Activated T-helper 17 cell treated with anti-CD3 and anti-CD28 coated beads, Interleukin-2, amount 50 U/mL, for 72 hours (primary cell): ENCODE results near the gene CCNT2. TPM values are rescaled to one million over a fixed set of nuclear protein-coding genes. Genes with fewer than 3 reads are reported as not detected.
"Not testable (repeated sequence)": the region's sequence is repeated elsewhere in the genome, so short reads cannot be mapped to it uniquely, and the experiment has no call there.

Experiments used
- ATAC-seq: fragments of 150-1000 bp; cut with Tn5 transposase; replicated peaks from 2 replicates; pipeline ENCODE4 v1.10.0; 2021; ENCODE audit warnings: mild to moderate bottlenecking, moderate library complexity
- H3K27ac Mint-ChIP-seq: one replicate; pipeline ENCODE4 v1.8.0; 2022; ENCODE audit warnings: mixed read lengths
- H3K27me3 Mint-ChIP-seq: one replicate; pipeline ENCODE4 v1.8.0; 2022; ENCODE audit warnings: mixed read lengths
- H3K36me3 Mint-ChIP-seq: one replicate; pipeline ENCODE4 v1.8.0; 2022; ENCODE audit warnings: low read depth, mild to moderate bottlenecking, mixed read lengths
- H3K4me1 Mint-ChIP-seq: one replicate; pipeline ENCODE4 v1.8.0; 2022; ENCODE audit warnings: mixed read lengths
- H3K4me3 Mint-ChIP-seq: one replicate; pipeline ENCODE4 v1.8.0; 2022; ENCODE audit warnings: mild to moderate bottlenecking, mixed read lengths
- H3K9me3 Mint-ChIP-seq: one replicate; pipeline ENCODE4 v1.8.0; 2022; ENCODE audit warnings: mixed read lengths
- total RNA-seq, 2 donors: library from RNA; stranded (reverse); gene quantifications; one replicate each; pipeline ENCODE4 v1.2.3, GENCODE V29; 2022

CCNT2 gene
- total RNA-seq, 2 donors from 2014 or later, result 29.0 to 33.2 TPM

GRCh38 chr2:134976074-134976702, 57.6 kb downstream of the CCNT2 start:
- peaks cover 11% of the 10 kb centered on the region for H3K27me3 Mint-ChIP-seq
- ATAC-seq, result no peak

GRCh38 chr2:134977104-134977503, 58.5 kb downstream of the CCNT2 start:
- not testable (repeated sequence) for H3K27ac Mint-ChIP-seq, H3K36me3 Mint-ChIP-seq, ATAC-seq, H3K4me3 Mint-ChIP-seq, H3K4me1 Mint-ChIP-seq
- Mint-ChIP-seq H3K27me3 (peaks cover 11% of the 10 kb centered on the region), H3K9me3 (peaks cover 19% of the 10 kb centered on the region)

More at GRCh38 chr2:134976074-134976702, 57.6 kb downstream of the CCNT2 start:
- no peak overlapping the region for H3K27ac Mint-ChIP-seq
- no peaks in the 10 kb centered on the region for H3K4me1 Mint-ChIP-seq
- H3K36me3 Mint-ChIP-seq, result peaks cover 6% of the 10 kb centered on the region
- H3K4me3 Mint-ChIP-seq, result no peak overlapping the region
- peaks cover 22% of the 10 kb centered on the region for H3K9me3 Mint-ChIP-seq

GRCh38 chr2:134979221-134979620, 60.6 kb downstream of the CCNT2 start:
- Mint-ChIP-seq H3K9me3 (peaks cover 8% of the 10 kb centered on the region), H3K27ac (no peak overlapping the region), H3K4me3 (no peak overlapping the region), H3K36me3 (no peaks in the 10 kb centered on the region), H3K27me3 (peaks cover 11% of the 10 kb centered on the region), H3K4me1 (no peaks in the 10 kb centered on the region)
- no peak for ATAC-seq

GRCh38 chr2:134980639-134981038, 62.0 kb downstream of the CCNT2 start:
- H3K27ac Mint-ChIP-seq, result no peak overlapping the region
- no peak overlapping the region for H3K4me3 Mint-ChIP-seq
- no peaks in the 10 kb centered on the region for H3K9me3 Mint-ChIP-seq
- H3K36me3 Mint-ChIP-seq, result no peaks in the 10 kb centered on the region
- no peaks in the 10 kb centered on the region for H3K4me1 Mint-ChIP-seq
- peaks cover 11% of the 10 kb centered on the region for H3K27me3 Mint-ChIP-seq
- ATAC-seq, result no peak

GRCh38 chr2:134982603-134983002, 64.0 kb downstream of the CCNT2 start:
- no peak overlapping the region for H3K27ac Mint-ChIP-seq
- H3K4me1 Mint-ChIP-seq, result no peaks in the 10 kb centered on the region
- no peak for ATAC-seq
- H3K4me3 Mint-ChIP-seq, result no peak overlapping the region
- no peaks in the 10 kb centered on the region for H3K36me3 Mint-ChIP-seq
- peaks cover 11% of the 10 kb centered on the region for H3K27me3 Mint-ChIP-seq
- H3K9me3 Mint-ChIP-seq, result no peaks in the 10 kb centered on the region

- no peak overlapping the region for H3K4me3 Mint-ChIP-seq
- no peak overlapping the region for H3K27ac Mint-ChIP-seq
- peaks cover 8% of the 10 kb centered on the region for H3K27me3 Mint-ChIP-seq
- H3K4me1 Mint-ChIP-seq, result no peaks in the 10 kb centered on the region
- no peaks in the 10 kb centered on the region for H3K9me3 Mint-ChIP-seq
- H3K36me3 Mint-ChIP-seq, result no peaks in the 10 kb centered on the region
- ATAC-seq, result no peak
Measured at GRCh38 chr2:134985061-134985460, 66.4 kb downstream of the CCNT2 start.

GRCh38 chr2:134988994-134989605, 70.5 kb downstream of the CCNT2 start:
- no peak overlapping the region for H3K27ac Mint-ChIP-seq
- H3K36me3 Mint-ChIP-seq, result no peaks in the 10 kb centered on the region
- no peak for ATAC-seq
- H3K27me3 Mint-ChIP-seq, result peaks cover 8% of the 10 kb centered on the region
- H3K4me3 Mint-ChIP-seq, result no peak overlapping the region
- H3K9me3 Mint-ChIP-seq, result no peaks in the 10 kb centered on the region
- no peaks in the 10 kb centered on the region for H3K4me1 Mint-ChIP-seq

- peaks cover 3% of the 10 kb centered on the region for H3K27me3 Mint-ChIP-seq
- H3K9me3 Mint-ChIP-seq, result no peaks in the 10 kb centered on the region
- ATAC-seq, result no peak
- no peaks in the 10 kb centered on the region for H3K36me3 Mint-ChIP-seq
- H3K4me1 Mint-ChIP-seq, result peaks cover 5% of the 10 kb centered on the region
- no peak overlapping the region for H3K27ac Mint-ChIP-seq
- no peak overlapping the region for H3K4me3 Mint-ChIP-seq
Measured at GRCh38 chr2:134999521-134999920, 80.9 kb downstream of the CCNT2 start.

GRCh38 chr2:135002836-135003235, 84.2 kb downstream of the CCNT2 start:
- H3K9me3 Mint-ChIP-seq, result no peaks in the 10 kb centered on the region
- no peak for ATAC-seq
- H3K4me3 Mint-ChIP-seq, result no peak overlapping the region
- peaks cover 5% of the 10 kb centered on the region for H3K4me1 Mint-ChIP-seq
- peaks cover 12% of the 10 kb centered on the region for H3K27me3 Mint-ChIP-seq
- no peaks in the 10 kb centered on the region for H3K36me3 Mint-ChIP-seq
- H3K27ac Mint-ChIP-seq, result no peak overlapping the region

- ATAC-seq, result peak; percentile 97
- peaks cover 12% of the 10 kb centered on the region for H3K27me3 Mint-ChIP-seq
- H3K36me3 Mint-ChIP-seq, result no peaks in the 10 kb centered on the region
- peaks cover 5% of the 10 kb centered on the region for H3K4me1 Mint-ChIP-seq
- H3K27ac Mint-ChIP-seq, result no peak overlapping the region
- no peak overlapping the region for H3K4me3 Mint-ChIP-seq
- no peaks in the 10 kb centered on the region for H3K9me3 Mint-ChIP-seq
Measured at GRCh38 chr2:135004005-135004746, 85.6 kb downstream of the CCNT2 start.

GRCh38 chr2:135005753-135006152, 87.1 kb downstream of the CCNT2 start:
- peaks cover 15% of the 10 kb centered on the region for H3K27me3 Mint-ChIP-seq
- no peak for ATAC-seq

More at GRCh38 chr2:135005753-135006152, 87.1 kb downstream of the CCNT2 start:
- Mint-ChIP-seq H3K9me3 (no peaks in the 10 kb centered on the region), H3K4me1 (peaks cover 10% of the 10 kb centered on the region), H3K27ac (no peak overlapping the region), H3K4me3 (no peak overlapping the region), H3K36me3 (no peaks in the 10 kb centered on the region)

Other genes with a start within 250 kb of the CCNT2 start
- gene TMEM163, start 199.8 kb upstream of the CCNT2 start, total RNA-seq, result 1 to 10 TPM in 1 of 2 donors, under 1 TPM in 1; 0.26 to 1.3 TPM
- not detected for gene ACMSD, start 80.2 kb upstream of the CCNT2 start, total RNA-seq
- under 1 TPM in 1 of 2 donors, not detected in 1; 0.13 TPM for gene MAP3K19, start 128.6 kb downstream of the CCNT2 start, total RNA-seq
- gene RAB3GAP1, start 133.5 kb downstream of the CCNT2 start, total RNA-seq, result 10 to 100 TPM; 19.9 to 28.3 TPM